K562 (cell line): ENCODE measurements around the gene CBLL2. TPM values are rescaled to one million over a fixed set of nuclear protein-coding genes. Genes with fewer than 3 reads are reported as not detected.

Experiments used
- ATAC-seq: fragments of 200-7000 bp; cut with Tn5 transposase; 3 replicates; pipeline ENCODE4 v1.9.1; 2020; ENCODE audit warnings: moderate library complexity
- BruUV-seq: library from RNA; stranded (reverse); fragments of 400-500 nt; replicated peaks from 2 replicates; lab custom pipeline; 2021; lab: Mats Ljungman, UMichigan
- CTCF ChIA-PET: fragments of 300-600 bp; formaldehyde crosslinking; extraction: SDS; loops from one replicate; lab custom pipeline; 2021; ENCODE audit warnings: low intra/inter-chr PET ratio; lab: Yijun Ruan, JAX
- POLR2A ChIA-PET: fragments of 300-600, 350-650 bp; sonication (Branson Sonifier 250); formaldehyde crosslinking; extraction: SDS; loops from one replicate; lab custom pipeline; 2021; ENCODE audit warnings: antibody characterized with exemption, inconsistent platforms; lab: Yijun Ruan, JAX
- DNase-seq, 4 experiments: peaks; one replicate each; pipeline versions ENCODE4 v3.0.0 to v3.0.0-alpha.2; 2011 to 2018; ENCODE audit warnings: low spot score in 3 of 4, mixed read lengths in 3 of 4; ENCODE audit errors: extremely low read depth in 1 of 4
- FAIRE-seq: peaks from 2 replicates; lab custom pipeline; 2011; peaks lifted over from hg19 to GRCh38; lab: Jason Lieb, UNC
- H2AFZ ChIP-seq: 2 replicates; pipeline ENCODE4 v1.6.0; 2011; ENCODE audit warnings: low read depth, low read length, control low read depth, inconsistent platforms
- H3K27ac ChIP-seq: fragments of 200-600 bp; 3 replicates; pipeline ENCODE4 v1.8.0; 2011; ENCODE audit warnings: low read depth, mild to moderate bottlenecking, control low read depth, inconsistent platforms, low read length, moderate library complexity, mixed read lengths; ENCODE audit errors: extremely low read depth
- H3K27me3 ChIP-seq, 2 experiments: fragments of 300-600 bp in 1 of 2; 2 replicates in 1 of 2; 3 replicates in 1 of 2; pipeline versions ENCODE4 v1.6.0 to v1.8.0; 2011; ENCODE audit warnings: inconsistent platforms in 2 of 2, low read length in 2 of 2, mild to moderate bottlenecking in 1 of 2, mixed read lengths in 1 of 2, moderate library complexity in 1 of 2; ENCODE audit not compliant: control insufficient read depth in 2 of 2, insufficient read depth in 2 of 2
- H3K36me3 ChIP-seq: fragments of 300-600 bp; 3 replicates; pipeline ENCODE4 v1.8.0; 2011; ENCODE audit warnings: mild to moderate bottlenecking, low read length, inconsistent platforms; ENCODE audit not compliant: control insufficient read depth, insufficient read depth
- H3K4me1 ChIP-seq, 2 experiments: fragments of 200-600 bp in 1 of 2; replicated peaks in 1 of 2; 2 replicates in 1 of 2; 3 replicates in 1 of 2; pipeline versions ENCODE4 v1.5.1 to v1.8.0; 2011; ENCODE audit warnings: inconsistent platforms in 2 of 2, low read length in 2 of 2, mild to moderate bottlenecking in 1 of 2, mixed read lengths in 1 of 2, moderate library complexity in 1 of 2; ENCODE audit not compliant: control insufficient read depth in 2 of 2, insufficient read depth in 2 of 2
- H3K4me2 ChIP-seq: 2 replicates; pipeline ENCODE4 v1.6.1; 2011; ENCODE audit warnings: low read length, control low read depth, inconsistent platforms, mixed read lengths; ENCODE audit not compliant: insufficient read depth
- H3K4me3 ChIP-seq: fragments of 200-600 bp; sonication (generic), shearing (Covaris generic); 2 replicates; pipeline ENCODE4 v1.5.1; 2016; ENCODE audit warnings: control low read depth, inconsistent platforms
- H3K79me2 ChIP-seq: fragments of 200-600 bp; 3 replicates; pipeline ENCODE4 v1.8.0; 2011; ENCODE audit warnings: low read length, inconsistent platforms; ENCODE audit not compliant: control insufficient read depth, insufficient read depth
- H3K9ac ChIP-seq, 2 experiments: 2 replicates each; pipeline versions ENCODE4 v1.6.0 to v1.6.1; 2011; ENCODE audit warnings: low read depth in 2 of 2, low read length in 2 of 2, control low read depth in 1 of 2, inconsistent platforms in 1 of 2, mild to moderate bottlenecking in 1 of 2, mixed read lengths in 1 of 2; ENCODE audit not compliant: insufficient read depth in 1 of 2
- H3K9me1 ChIP-seq: one replicate; pipeline ENCODE4 v1.6.0; 2011; ENCODE audit warnings: inconsistent platforms, mild to moderate bottlenecking, low read length, moderate library complexity; ENCODE audit not compliant: control insufficient read depth, insufficient read depth
- H3K9me3 ChIP-seq: replicated peaks from 2 replicates; pipeline ENCODE4 v1.5.1; 2011; ENCODE audit warnings: low read depth, low read length, inconsistent platforms; ENCODE audit not compliant: control insufficient read depth, insufficient read depth
- H4K20me1 ChIP-seq: replicated peaks from 2 replicates; pipeline ENCODE4 v1.6.1; 2011; ENCODE audit warnings: low read length, inconsistent platforms, mixed read lengths; ENCODE audit not compliant: control insufficient read depth, insufficient read depth
- CXXC5 ChIP-seq: fragments of 250-450 bp; sonication (Bioruptor Pico); IDR thresholded peaks from 2 replicates; pipeline ENCODE4 v1.8.0; 2022; ENCODE audit warnings: inconsistent platforms, mild to moderate bottlenecking, moderate library complexity
- EHMT2 ChIP-seq: fragments of 450-650 bp; IDR thresholded peaks from 2 replicates; pipeline ENCODE4 v1.6.1; 2018; ENCODE audit warnings: antibody characterized with exemption
- WGBS: fragments of 100-300 bp; shearing (Covaris generic); methylation state at CpG from one replicate; pipeline ENCODE4 v1.1.6; 2016; ENCODE audit warnings: low coverage, mixed read lengths; ENCODE audit not compliant: insufficient coverage; ENCODE audit errors: missing lambda C conversion rate; 5-methylcytosine and 5-hydroxymethylcytosine counted together
- in situ Hi-C: fragments of 300-500 bp; cut with MboI; formaldehyde crosslinking; loops from 4 replicates; pipeline ENCODE4 v1.15.0; 2018; ENCODE audit warnings: inconsistent platforms, mixed read lengths
- intact Hi-C: fragments of 100-400 bp; cut with micrococcal nuclease; formaldehyde crosslinking; loops from 2 replicates; pipeline ENCODE4 v1.14.2; 2022
- polyA plus RNA-seq, 8 experiments: library from polyadenylated mRNA; depleted of rRNA in 4 of 8; stranded (reverse) in 5 of 8; unstranded in 3 of 8; fragments of >200 nt; fragmentation: Nextera tagmentation in 2 of 8; fragmentation: Illumina TruSeq in 1 of 8; extraction: Ambion mirVana in 2 of 8; extraction: Trizol in 1 of 8; gene quantifications; 2 replicates each; pipeline versions ENCODE4 v1.2.1 to v1.2.3, GENCODE V29; 2011 to 2014; ENCODE audit warnings: inconsistent platforms in 1 of 8, missing spikeins in 1 of 8
- total RNA-seq, 7 experiments: library from RNA; depleted of rRNA in 6 of 7; stranded (reverse); fragments of >200 nt in 6 of 7; fragmentation: Illumina TruSeq in 2 of 7; extraction: Trizol in 2 of 7; gene quantifications; 2 replicates each; pipeline versions ENCODE4 v1.2.1 to v1.2.3, GENCODE V29; 2011 to 2021; ENCODE audit warnings: low replicate concordance in 1 of 7
- TF ChIP-seq, protein P1 (sequence below): fragments of 450-650 bp; IDR thresholded peaks from 2 replicates; pipeline ENCODE4 v1.6.1; 2017; ENCODE audit warnings: antibody characterized with exemption
- TF ChIP-seq, protein P2 (sequence below): fragments of 250-450 bp; sonication (Bioruptor Pico); IDR thresholded peaks from 2 replicates; pipeline ENCODE4 v1.4.0; 2020; ENCODE audit warnings: mild to moderate bottlenecking, moderate library complexity, borderline replicate concordance
- TF ChIP-seq, protein P3 (sequence below): fragments of 250-450 bp; sonication (Bioruptor Pico); IDR thresholded peaks from 2 replicates; pipeline ENCODE4 v1.5.0; 2021; ENCODE audit warnings: mild to moderate bottlenecking, borderline replicate concordance
- TF ChIP-seq, protein P4 (sequence below): fragments of 250-450 bp; sonication (Bioruptor Pico); IDR thresholded peaks from 2 replicates; pipeline ENCODE4 v1.4.0; 2020; ENCODE audit warnings: mild to moderate bottlenecking, moderate library complexity
- TF ChIP-seq, protein P5 (sequence below): IDR thresholded peaks from 2 replicates; pipeline ENCODE4 v1.6.1; 2014; ENCODE audit warnings: antibody characterized with exemption

The CBLL2 gene
- total and polyA plus RNA-seq, 9 of the 15 experiments (the other 6 are each of a cell fraction or from before 2014, with no cell fraction given) = not detected

DNA sequence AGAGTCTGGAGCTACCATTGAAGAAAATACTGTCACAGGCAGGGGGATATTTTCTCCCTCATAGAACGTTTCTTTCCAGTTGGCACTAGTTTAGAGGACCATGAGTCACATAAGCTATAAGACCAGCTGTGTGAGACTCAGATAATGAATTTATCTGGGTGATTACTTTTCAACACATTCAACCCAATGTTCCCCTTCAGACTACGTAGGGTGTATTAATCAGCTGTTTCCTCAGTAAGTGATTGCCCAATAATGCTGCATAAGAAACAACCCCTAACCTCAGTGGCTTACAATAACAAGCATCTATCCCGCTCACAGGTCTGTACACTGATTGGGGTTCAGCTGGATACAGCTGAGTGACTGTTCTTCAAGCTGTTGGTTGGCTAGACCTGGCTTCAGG lies 38.1 kb downstream of the CBLL2 start (continued):
- TF ChIP-seq, protein P1, sequence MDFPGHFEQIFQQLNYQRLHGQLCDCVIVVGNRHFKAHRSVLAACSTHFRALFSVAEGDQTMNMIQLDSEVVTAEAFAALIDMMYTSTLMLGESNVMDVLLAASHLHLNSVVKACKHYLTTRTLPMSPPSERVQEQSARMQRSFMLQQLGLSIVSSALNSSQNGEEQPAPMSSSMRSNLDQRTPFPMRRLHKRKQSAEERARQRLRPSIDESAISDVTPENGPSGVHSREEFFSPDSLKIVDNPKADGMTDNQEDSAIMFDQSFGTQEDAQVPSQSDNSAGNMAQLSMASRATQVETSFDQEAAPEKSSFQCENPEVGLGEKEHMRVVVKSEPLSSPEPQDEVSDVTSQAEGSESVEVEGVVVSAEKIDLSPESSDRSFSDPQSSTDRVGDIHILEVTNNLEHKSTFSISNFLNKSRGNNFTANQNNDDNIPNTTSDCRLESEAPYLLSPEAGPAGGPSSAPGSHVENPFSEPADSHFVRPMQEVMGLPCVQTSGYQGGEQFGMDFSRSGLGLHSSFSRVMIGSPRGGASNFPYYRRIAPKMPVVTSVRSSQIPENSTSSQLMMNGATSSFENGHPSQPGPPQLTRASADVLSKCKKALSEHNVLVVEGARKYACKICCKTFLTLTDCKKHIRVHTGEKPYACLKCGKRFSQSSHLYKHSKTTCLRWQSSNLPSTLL = no peak
- TF ChIP-seq, protein P2, sequence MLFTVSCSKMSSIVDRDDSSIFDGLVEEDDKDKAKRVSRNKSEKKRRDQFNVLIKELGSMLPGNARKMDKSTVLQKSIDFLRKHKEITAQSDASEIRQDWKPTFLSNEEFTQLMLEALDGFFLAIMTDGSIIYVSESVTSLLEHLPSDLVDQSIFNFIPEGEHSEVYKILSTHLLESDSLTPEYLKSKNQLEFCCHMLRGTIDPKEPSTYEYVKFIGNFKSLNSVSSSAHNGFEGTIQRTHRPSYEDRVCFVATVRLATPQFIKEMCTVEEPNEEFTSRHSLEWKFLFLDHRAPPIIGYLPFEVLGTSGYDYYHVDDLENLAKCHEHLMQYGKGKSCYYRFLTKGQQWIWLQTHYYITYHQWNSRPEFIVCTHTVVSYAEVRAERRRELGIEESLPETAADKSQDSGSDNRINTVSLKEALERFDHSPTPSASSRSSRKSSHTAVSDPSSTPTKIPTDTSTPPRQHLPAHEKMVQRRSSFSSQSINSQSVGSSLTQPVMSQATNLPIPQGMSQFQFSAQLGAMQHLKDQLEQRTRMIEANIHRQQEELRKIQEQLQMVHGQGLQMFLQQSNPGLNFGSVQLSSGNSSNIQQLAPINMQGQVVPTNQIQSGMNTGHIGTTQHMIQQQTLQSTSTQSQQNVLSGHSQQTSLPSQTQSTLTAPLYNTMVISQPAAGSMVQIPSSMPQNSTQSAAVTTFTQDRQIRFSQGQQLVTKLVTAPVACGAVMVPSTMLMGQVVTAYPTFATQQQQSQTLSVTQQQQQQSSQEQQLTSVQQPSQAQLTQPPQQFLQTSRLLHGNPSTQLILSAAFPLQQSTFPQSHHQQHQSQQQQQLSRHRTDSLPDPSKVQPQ (CRISPR knock-in tag) = no peak
- TF ChIP-seq CXXC5 (CRISPR knock-in tag) = no peak

DNA sequence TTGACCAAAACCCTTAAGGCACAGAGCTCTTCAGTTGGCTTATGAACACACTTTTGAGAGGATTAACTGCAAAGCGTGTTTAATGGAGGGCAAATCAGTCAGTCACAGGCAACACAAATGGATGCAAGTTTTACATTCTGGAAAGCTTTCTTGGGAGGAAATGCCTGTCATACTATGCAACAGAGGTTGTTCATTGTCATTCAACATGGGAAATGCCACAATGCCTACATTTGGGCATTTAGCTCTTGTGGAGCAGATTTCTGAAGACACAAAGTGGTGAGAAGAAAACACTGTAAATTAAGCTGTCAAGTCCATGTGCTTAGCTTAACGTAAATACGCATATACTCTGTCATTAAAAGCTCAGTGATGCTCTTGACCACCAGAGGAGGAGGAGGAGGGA lies 41.1 kb downstream of the CBLL2 start:
- H3K27me3 ChIP-seq = no peaks in the 10 kb centered on the region
- DNase-seq (no peak), ATAC-seq (no peak), FAIRE-seq (no peak)
- H2AFZ ChIP-seq = no peak overlapping the region
- H3K4me2 ChIP-seq = no peak overlapping the region
- BruUV-seq = no TSS peak
- no peaks in the 10 kb centered on the region for H4K20me1 ChIP-seq
- in situ Hi-C loops = no loop called here
- H3K27ac ChIP-seq = no peak overlapping the region
- H3K9ac ChIP-seq = no peak overlapping the region
- intact Hi-C loops = no loop called here
- 0% methylated on average over 3 of the region's 3 CpGs for WGBS
- H3K79me2 ChIP-seq = no peaks in the 10 kb centered on the region
- ChIA-PET CTCF (no interaction called here), POLR2A (no interaction called here)
- no peaks in the 10 kb centered on the region for H3K36me3 ChIP-seq
- H3K4me1 ChIP-seq = no peaks in the 10 kb centered on the region
- H3K9me1 ChIP-seq = no peaks in the 10 kb centered on the region
- H3K4me3 ChIP-seq = no peak overlapping the region
- no peaks in the 10 kb centered on the region for H3K9me3 ChIP-seq
- TF ChIP-seq, protein P3, sequence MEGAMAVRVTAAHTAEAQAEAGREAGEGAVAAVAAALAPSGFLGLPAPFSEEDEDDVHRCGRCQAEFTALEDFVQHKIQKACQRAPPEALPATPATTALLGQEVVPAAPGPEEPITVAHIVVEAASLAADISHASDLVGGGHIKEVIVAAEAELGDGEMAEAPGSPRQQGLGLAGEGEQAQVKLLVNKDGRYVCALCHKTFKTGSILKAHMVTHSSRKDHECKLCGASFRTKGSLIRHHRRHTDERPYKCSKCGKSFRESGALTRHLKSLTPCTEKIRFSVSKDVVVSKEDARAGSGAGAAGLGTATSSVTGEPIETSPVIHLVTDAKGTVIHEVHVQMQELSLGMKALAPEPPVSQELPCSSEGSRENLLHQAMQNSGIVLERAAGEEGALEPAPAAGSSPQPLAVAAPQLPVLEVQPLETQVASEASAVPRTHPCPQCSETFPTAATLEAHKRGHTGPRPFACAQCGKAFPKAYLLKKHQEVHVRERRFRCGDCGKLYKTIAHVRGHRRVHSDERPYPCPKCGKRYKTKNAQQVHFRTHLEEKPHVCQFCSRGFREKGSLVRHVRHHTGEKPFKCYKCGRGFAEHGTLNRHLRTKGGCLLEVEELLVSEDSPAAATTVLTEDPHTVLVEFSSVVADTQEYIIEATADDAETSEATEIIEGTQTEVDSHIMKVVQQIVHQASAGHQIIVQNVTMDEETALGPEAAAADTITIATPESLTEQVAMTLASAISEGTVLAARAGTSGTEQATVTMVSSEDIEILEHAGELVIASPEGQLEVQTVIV (CRISPR knock-in tag) = no peak
- no peak for TF ChIP-seq EHMT2
- TF ChIP-seq, protein P4, sequence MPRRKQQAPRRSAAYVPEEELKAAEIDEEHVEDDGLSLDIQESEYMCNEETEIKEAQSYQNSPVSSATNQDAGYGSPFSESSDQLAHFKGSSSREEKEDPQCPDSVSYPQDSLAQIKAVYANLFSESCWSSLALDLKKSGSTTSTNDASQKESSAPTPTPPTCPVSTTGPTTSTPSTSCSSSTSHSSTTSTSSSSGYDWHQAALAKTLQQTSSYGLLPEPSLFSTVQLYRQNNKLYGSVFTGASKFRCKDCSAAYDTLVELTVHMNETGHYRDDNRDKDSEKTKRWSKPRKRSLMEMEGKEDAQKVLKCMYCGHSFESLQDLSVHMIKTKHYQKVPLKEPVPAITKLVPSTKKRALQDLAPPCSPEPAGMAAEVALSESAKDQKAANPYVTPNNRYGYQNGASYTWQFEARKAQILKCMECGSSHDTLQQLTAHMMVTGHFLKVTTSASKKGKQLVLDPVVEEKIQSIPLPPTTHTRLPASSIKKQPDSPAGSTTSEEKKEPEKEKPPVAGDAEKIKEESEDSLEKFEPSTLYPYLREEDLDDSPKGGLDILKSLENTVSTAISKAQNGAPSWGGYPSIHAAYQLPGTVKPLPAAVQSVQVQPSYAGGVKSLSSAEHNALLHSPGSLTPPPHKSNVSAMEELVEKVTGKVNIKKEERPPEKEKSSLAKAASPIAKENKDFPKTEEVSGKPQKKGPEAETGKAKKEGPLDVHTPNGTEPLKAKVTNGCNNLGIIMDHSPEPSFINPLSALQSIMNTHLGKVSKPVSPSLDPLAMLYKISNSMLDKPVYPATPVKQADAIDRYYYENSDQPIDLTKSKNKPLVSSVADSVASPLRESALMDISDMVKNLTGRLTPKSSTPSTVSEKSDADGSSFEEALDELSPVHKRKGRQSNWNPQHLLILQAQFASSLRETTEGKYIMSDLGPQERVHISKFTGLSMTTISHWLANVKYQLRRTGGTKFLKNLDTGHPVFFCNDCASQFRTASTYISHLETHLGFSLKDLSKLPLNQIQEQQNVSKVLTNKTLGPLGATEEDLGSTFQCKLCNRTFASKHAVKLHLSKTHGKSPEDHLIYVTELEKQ = no peak
- TF ChIP-seq, protein P5, sequence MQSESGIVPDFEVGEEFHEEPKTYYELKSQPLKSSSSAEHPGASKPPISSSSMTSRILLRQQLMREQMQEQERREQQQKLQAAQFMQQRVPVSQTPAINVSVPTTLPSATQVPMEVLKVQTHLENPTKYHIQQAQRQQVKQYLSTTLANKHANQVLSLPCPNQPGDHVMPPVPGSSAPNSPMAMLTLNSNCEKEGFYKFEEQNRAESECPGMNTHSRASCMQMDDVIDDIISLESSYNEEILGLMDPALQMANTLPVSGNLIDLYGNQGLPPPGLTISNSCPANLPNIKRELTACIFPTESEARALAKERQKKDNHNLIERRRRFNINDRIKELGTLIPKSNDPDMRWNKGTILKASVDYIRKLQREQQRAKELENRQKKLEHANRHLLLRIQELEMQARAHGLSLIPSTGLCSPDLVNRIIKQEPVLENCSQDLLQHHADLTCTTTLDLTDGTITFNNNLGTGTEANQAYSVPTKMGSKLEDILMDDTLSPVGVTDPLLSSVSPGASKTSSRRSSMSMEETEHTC = no peak
